Measurements from ENCODE around the gene CEP170B. TPM values are rescaled to one million over a fixed set of nuclear protein-coding genes. Genes with fewer than 3 reads are reported as not detected.
"Not testable (repeated sequence)": the region's sequence is repeated elsewhere in the genome, so short reads cannot be mapped to it uniquely, and the experiment has no call there.

CEP170B gene
- total RNA-seq, 2 experiments from 2014 or later, result 2.2 to 2.3 TPM

DNA sequence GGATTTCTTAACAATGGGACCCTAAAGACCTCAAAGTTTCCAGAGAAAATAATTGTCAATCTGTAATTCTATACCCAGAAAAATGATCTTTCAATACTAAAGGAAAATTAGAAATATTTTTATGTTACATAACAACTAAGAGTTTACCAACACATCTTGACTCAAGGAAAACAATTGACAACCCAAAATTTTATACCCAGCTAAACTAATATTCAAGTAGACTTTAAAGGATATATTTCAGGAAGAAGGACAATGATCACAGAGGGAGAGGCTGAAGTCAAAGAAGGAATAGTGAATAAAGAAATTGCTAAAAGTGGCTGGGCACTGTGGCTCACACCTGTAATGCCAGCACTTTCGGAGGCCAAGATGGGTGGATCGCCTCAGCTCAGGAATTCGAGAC is 47.0 kb downstream of the CEP170B start:
- ChIA-PET CTCF (interaction anchor here (2.1 kb wide), 1 partner anchor 15 kb away, joined by 4 read pairs; no protein-coding TSS in a partner anchor), POLR2A (no interaction called here)
- H3K27me3 Mint-ChIP-seq, result peaks cover 26% of the 10 kb centered on the region
- no peak overlapping the region for H3K4me3 Mint-ChIP-seq
- H3K36me3 Mint-ChIP-seq (ENCODE audit: low read depth), result peaks cover 6% of the 10 kb centered on the region
- intact Hi-C loops (cut with micrococcal nuclease), result no loop called here
- H3K9me3 Mint-ChIP-seq, result peaks cover 9% of the 10 kb centered on the region
- no peaks in the 10 kb centered on the region for H3K4me1 Mint-ChIP-seq (ENCODE audit: low read depth)
- H3K27ac Mint-ChIP-seq, result no peak overlapping the region
- no peak for ATAC-seq
- TF ChIP-seq, protein P1, sequence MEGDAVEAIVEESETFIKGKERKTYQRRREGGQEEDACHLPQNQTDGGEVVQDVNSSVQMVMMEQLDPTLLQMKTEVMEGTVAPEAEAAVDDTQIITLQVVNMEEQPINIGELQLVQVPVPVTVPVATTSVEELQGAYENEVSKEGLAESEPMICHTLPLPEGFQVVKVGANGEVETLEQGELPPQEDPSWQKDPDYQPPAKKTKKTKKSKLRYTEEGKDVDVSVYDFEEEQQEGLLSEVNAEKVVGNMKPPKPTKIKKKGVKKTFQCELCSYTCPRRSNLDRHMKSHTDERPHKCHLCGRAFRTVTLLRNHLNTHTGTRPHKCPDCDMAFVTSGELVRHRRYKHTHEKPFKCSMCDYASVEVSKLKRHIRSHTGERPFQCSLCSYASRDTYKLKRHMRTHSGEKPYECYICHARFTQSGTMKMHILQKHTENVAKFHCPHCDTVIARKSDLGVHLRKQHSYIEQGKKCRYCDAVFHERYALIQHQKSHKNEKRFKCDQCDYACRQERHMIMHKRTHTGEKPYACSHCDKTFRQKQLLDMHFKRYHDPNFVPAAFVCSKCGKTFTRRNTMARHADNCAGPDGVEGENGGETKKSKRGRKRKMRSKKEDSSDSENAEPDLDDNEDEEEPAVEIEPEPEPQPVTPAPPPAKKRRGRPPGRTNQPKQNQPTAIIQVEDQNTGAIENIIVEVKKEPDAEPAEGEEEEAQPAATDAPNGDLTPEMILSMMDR (IDR thresholded peaks at IDR 0.05), result no peak
- DNase-seq, result no peak

DNA sequence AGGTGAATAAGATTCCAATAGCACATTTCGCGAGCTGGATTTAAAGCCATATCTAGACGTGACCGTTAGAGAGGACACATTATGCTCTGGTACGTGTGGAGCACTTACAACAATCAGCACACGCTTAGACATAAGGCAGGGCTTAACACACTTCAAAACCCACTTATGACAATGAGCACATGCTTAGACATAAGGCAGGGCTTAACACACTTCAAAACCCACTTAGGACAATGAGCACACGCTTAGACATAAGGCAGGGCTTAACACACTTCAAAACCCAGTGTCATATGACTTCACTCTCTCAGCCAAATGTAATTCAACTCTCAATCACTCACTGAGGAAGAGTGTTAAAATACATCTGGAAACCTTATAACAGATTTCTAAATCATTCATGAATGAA is 48.4 kb downstream of the CEP170B start:
- peaks cover 9% of the 10 kb centered on the region for H3K9me3 Mint-ChIP-seq
- DNase-seq, result no peak
- no peak overlapping the region for H3K27ac Mint-ChIP-seq
- no peak for ATAC-seq
- intact Hi-C loops (cut with micrococcal nuclease), result no loop called here
- ChIA-PET CTCF (interaction anchor here (2.1 kb wide), 1 partner anchor 17 kb away, joined by 4 read pairs; no protein-coding TSS in a partner anchor), POLR2A (no interaction called here)
- TF ChIP-seq, protein P1 (IDR thresholded peaks at IDR 0.05), result no peak
- no peaks in the 10 kb centered on the region for H3K4me1 Mint-ChIP-seq (ENCODE audit: low read depth)
- no peak overlapping the region for H3K4me3 Mint-ChIP-seq
- peaks cover 17% of the 10 kb centered on the region for H3K27me3 Mint-ChIP-seq
- peaks cover 6% of the 10 kb centered on the region for H3K36me3 Mint-ChIP-seq (ENCODE audit: low read depth)

- TF ChIP-seq, protein P1 (IDR thresholded peaks at IDR 0.05), result no peak
- ATAC-seq (no peak), DNase-seq (no peak)
- POLR2A ChIA-PET, result interaction anchor here (1.5 kb wide), 1 partner anchor 9 kb away, joined by 3 read pairs; no protein-coding TSS in a partner anchor
- CTCF ChIA-PET, result interaction anchor here (0.8 to 1.5 kb wide), 2 partner anchors 20 to 126 kb away, joined by 4 read pairs; no protein-coding TSS in a partner anchor
- H3K4me1 Mint-ChIP-seq (ENCODE audit: low read depth), result no peaks in the 10 kb centered on the region
- peaks cover 1% of the 10 kb centered on the region for H3K9me3 Mint-ChIP-seq
- intact Hi-C loops (cut with micrococcal nuclease), result no loop called here
- H3K27ac Mint-ChIP-seq, result no peak overlapping the region
- no peak overlapping the region for H3K4me3 Mint-ChIP-seq
- no peaks in the 10 kb centered on the region for H3K36me3 Mint-ChIP-seq (ENCODE audit: low read depth)
- peaks cover 4% of the 10 kb centered on the region for H3K27me3 Mint-ChIP-seq
These were observed 52.0 kb downstream of the CEP170B start for GRCh38 chr14:104917116-104917515.

DNA sequence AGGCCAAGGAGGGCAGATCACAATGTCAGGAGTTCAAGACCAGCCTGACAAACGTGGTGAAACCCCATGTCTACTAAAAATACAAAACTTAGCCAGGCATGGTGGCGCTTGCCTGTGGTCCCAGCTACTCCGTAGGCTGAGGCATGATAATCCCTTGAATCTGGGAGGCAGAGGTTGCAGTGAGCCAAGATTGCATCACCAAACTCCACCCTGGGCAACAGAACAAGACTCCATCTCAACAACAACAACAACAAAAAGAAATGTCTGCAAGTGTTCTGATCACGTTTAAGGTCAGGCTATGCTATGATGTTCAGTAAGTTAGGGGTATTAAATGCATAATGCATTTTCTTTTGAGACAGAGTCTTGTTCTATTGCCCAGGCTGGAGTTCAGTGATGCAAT is 52.9 kb downstream of the CEP170B start:
- ChIA-PET POLR2A (interaction anchor here (0.6 kb wide), 1 partner anchor 1018 kb away, joined by 3 read pairs; no protein-coding TSS in a partner anchor), CTCF (interaction anchor here (1.1 kb wide), 1 partner anchor 128 kb away, joined by 3 read pairs; no protein-coding TSS in a partner anchor)
- no peak for DNase-seq
- peaks cover 4% of the 10 kb centered on the region for H3K27me3 Mint-ChIP-seq
- H3K9me3 Mint-ChIP-seq, result no peaks in the 10 kb centered on the region
- no peaks in the 10 kb centered on the region for H3K4me1 Mint-ChIP-seq (ENCODE audit: low read depth)
- no peak for ATAC-seq
- no peaks in the 10 kb centered on the region for H3K36me3 Mint-ChIP-seq (ENCODE audit: low read depth)
- TF ChIP-seq, protein P1 (IDR thresholded peaks at IDR 0.05), result no peak
- intact Hi-C loops (cut with micrococcal nuclease), result no loop called here
- H3K4me3 Mint-ChIP-seq, result no peak overlapping the region
- no peak overlapping the region for H3K27ac Mint-ChIP-seq

GRCh38 chr14:104919152-104919992 is 54.3 kb downstream of the CEP170B start:
- CTCF ChIA-PET, result interaction anchor here (1.1 kb wide), 1 partner anchor 126 kb away, joined by 3 read pairs; no protein-coding TSS in a partner anchor
- H3K36me3 Mint-ChIP-seq (ENCODE audit: low read depth); H3K27me3 Mint-ChIP-seq; POLR2A ChIA-PET; H3K4me1 Mint-ChIP-seq (ENCODE audit: low read depth); intact Hi-C loops (cut with micrococcal nuclease); H3K27ac Mint-ChIP-seq; DNase-seq; H3K9me3 Mint-ChIP-seq; ATAC-seq; H3K4me3 Mint-ChIP-seq: not testable (repeated sequence)

All from activated CD8-positive, alpha-beta T cell treated with anti-CD3 and anti-CD28 coated beads for 36 hours (primary cell).